OCI-LY7 (cell line): ENCODE results near the gene SUCLA2.

Source experiments
- CTCF ChIP-seq: fragments of 200-600 bp; sonication (generic); conservative IDR thresholded peaks from 2 replicates; pipeline ENCODE4 v1.5.1; 2014; ENCODE audit warnings: mild to moderate bottlenecking, antibody characterized with exemption, low read length, moderate library complexity, mixed read lengths
- EZH2phosphoT487 ChIP-seq: fragments of 200-600 bp; sonication (generic); IDR thresholded peaks from 2 replicates; pipeline ENCODE4 v1.6.1; 2018; ENCODE audit warnings: low read depth, borderline replicate concordance, mild to moderate bottlenecking, mixed run types, antibody characterized with exemption, low read length, moderate library complexity, mixed read lengths

- TF ChIP-seq CTCF = no peak
- TF ChIP-seq EZH2phosphoT487 = no peak
These were observed 18.0 kb downstream of the SUCLA2 start for GRCh38 chr13:47983070-47983469.
